HTR-8/SVneo (cell line): ENCODE results near the gene SLC38A10.

ENCODE experiments used
- DNase-seq: peaks from one replicate; pipeline ENCODE4 v3.0.0; 2011; ENCODE audit warnings: low spot score, mixed read lengths; ENCODE audit not compliant: insufficient read length
- FAIRE-seq: peaks from 2 replicates; lab custom pipeline; 2011; peaks lifted over from hg19 to GRCh38; lab: Jason Lieb, UNC

The SLC38A10 gene

DNA sequence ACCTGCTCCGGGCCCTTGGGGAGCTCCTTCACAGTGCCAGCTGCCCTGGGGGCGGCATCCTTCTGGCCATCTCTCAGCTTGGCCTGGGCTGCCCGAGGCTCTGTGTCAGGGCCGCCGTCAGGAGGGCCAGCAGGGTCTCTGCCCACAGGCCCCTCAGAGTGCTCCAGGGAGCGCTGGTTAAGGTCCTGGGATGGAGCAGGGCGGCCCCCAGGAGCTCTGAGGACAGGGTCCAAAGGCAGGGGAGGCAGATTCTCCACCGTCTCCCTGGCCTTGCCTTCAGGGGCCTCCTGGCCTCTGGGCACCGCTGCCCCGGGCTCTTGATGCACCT lies 48.8 kb downstream of the SLC38A10 start:
- FAIRE-seq: no peak
- DNase-seq: no peak

DNA sequence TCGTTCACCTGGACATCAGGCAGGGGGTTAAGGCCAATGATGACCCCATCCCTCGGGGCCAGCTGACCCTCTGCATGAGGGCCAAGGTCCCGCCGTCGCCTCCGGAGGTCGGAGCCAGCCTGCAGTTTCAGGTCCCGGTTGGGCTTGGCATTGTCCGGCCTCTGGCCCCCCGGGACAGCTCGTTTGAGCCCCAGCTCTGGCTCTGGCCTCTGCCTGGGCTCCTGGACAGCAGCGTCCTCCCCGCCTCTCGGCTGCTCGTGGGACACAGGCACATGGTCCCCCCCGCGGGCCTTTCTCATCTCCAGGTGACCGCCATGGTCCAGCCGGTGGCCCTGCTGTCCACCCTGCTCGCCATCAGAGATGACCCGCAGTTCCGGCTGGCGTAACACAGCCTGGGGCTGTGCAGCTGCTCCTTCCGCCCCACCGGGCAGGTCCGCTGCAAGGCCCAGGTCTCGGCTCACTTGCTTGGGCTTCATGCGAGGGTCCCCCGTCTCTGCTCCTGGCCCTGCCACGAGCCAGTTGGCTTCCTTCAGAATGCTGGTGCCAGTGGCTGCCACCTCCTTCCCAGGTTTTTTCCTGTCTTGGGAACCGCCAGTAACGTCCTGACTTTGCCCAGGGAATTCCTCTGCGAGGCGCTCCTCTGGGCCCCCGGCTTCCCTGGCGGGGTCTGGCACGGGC lies 49.3 kb downstream of the SLC38A10 start:
- FAIRE-seq (no peak), DNase-seq (no peak)

DNA sequence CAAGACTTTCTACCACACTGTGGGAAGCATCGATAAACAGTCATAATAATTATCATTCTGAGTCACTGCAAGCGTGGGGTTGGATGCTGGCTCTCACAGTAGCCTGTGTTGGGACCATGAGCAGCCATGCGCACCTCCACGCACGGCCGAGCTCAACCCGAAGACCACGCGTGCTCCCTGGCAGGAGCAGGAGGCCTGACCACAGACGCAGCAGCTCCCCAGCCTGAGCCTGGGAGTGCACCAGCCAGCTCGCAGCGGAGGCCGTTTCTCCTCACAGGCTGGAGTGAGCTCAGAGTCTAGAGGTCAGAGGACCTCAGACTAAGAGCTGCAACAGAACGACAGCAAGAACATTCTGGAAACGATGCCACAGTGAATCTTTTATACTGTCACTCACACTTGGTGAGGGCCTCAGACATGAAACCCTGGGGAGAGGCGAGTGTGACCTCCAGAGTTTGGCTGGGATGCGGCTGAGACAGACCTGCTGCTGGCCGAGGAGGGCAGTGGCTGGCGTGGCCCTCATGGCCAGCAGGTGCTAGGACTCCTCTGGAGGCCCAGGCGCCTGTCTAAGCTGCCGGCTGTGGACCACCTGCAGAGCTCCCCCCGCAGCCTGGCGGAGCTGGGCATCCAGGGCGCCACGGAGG lies 50.0 kb downstream of the SLC38A10 start:
- no peak for FAIRE-seq
- DNase-seq: no peak

DNA sequence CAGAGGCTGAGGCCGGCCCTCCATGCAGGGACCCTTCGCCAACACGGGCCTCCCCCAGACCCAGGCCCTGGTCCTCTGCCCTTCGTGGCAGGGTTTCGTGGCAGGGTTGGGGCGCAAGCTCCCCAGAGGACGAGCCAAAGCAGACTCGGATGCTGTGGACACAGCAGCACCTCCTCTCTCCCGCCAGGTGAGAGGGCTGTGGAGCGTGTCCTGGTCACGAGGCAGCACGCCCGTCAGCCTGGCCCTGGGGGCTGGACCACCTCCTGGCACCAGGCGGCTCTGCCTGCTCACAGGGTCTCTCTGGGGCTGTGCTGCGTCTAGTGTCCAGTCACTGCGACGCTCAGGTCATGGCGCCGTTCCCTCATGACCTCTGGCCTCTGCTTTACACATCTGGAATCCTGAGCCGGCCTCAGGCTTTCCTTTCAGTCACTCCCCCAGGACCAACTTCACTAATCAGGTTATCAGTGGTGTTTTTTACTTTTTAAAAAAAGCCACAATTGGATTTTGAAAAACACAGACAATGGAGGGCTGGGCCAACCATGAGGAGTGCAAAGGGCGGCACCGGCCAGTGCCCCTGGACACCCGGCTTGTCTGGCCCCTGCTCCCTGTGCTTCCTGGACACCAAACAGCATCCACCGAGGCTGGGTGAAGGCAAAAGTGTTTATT lies 50.6 kb downstream of the SLC38A10 start:
- no peak for FAIRE-seq
- DNase-seq: no peak

DNA sequence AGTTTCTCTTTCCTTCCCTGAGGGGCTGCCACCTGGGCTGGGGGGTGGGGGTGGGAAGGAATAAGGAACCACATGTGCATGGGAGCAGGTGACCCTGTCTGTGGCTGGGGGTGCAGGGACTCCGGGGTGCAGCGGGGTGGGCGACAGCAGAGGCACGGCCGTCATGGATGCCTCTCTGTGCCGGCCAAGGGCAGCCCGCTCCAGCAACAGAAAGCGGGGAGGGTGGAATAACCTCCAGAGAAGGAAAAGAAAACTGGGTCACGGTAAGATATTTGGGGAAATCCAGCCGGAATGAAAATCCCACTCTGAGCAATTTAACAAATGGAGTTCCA lies 51.8 kb downstream of the SLC38A10 start:
- FAIRE-seq: no peak
- no peak for DNase-seq

DNA sequence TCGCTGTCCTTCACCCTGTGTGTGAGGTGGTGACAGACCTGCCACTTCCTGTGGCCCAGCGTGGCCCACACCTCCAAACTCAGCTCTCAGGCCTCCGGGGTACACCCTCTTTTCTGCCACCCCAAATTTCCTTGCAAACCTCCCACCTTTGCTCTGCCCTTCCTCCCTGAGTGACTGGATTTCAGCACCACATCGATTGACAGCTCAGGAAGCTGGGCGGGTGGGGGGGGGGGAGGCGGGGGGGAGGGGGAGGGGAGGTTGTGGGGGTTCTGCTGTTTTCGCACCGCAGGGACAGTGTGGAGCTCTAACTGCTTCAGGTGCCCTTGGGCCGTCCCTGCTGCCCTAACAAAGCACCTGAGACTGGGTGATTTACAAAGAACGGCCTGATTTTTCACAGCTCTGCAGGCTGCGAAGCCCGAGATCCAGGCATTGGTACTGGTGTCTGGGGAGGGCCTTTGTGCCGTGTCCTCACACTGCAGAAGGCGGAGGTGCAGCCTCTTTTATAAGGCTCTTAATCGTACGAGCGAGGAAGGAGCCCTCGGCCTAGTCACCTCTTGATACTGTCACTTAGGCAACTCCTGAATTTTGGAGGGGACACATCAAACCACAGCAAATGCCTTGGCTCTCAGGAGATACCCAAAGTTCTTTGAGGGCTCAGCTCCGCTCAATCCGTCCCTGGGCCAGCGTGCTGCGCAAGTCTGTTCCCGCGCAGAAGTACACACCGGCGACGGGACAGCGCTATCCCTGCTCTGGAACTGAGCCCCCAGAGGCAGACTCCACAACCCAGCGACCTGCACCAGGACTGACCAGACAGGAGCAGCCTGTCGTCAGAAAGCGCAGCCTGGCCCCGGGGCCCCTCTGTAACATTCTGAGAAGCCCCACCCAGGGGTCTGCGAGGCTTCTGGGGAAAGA lies 52.4 kb downstream of the SLC38A10 start:
- no peak for FAIRE-seq

DNA sequence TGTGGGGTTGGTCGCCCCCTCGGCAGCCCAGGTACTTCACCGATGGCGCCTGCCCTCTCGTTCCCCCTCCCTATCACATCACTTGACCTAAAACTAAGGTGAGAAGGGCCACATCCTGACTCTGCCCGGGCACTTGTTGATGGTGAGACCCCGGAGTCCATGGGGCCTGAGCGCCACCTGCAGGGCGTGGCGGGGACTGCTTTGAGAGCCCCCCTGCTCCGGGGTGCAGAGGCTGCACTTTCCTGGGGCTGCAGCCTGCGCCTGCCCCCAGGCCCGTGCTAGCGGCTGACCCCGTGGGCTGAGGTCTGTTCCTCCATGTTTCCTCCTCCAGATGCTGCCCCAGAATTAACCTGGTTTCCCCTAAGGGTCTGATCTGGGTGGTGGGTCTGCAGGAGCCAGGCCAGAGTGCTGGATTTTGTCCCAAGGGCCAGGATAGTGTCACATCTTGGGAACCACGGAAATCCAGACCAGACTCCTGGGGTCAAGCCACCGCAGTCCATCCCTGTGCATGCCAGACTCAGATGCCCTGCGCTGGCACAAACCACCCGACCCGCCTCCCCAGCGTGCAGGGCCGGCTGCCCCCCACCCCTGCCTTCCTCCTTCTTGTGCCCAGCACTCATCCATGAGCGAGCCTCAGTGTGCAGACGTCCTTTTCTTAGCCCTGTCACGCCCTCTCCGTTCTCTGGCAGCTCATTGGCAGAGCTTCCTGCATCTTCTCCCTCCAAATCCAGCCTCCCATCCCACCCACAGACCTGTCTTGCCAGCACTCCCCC lies 53.3 kb downstream of the SLC38A10 start:
- FAIRE-seq: no peak
- DNase-seq: peak; percentile 67

More for the DNA sequence above, 52.4 kb downstream of the SLC38A10 start:
- DNase-seq: no peak

DNA sequence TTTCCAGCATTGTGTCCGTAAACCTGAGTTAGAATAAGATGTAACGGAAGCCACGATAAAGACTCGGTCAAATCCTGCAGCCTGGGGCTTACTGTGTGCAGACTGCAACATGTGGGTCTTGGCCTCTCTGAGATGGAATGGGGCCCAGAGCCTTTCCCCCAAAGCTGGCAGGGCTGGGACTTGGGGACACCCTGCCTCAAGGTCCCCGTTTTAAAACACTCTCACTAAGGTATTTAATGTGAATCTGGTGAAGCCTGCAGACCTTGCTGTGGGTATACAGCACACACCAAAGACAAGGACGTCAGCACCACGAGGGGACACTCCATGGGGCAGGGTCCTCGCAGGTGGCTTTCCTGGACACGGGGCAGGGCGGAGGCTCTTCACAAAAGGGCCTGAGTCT lies 53.9 kb downstream of the SLC38A10 start:
- FAIRE-seq: no peak
- no peak for DNase-seq

DNA sequence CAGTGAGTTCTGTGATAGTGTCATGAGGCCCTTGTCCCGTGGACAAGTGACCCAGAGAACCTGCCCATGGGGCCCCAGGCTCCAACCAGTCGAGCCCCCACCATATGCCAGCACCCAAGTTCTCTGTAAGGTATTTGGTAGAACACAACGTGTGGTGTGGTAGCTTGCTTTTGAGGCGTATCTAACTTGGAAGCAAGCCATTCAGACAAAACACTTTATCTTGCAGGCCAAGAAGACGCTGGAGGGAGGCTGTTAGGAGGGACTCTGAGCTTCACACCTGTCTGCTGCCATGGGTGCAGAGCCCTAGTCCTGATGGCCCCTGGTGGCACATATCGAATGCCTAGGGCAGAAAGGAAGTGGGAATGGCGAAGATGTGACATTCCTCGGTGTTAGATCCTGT lies 54.3 kb downstream of the SLC38A10 start:
- peak; percentile 31 for FAIRE-seq

DNA sequence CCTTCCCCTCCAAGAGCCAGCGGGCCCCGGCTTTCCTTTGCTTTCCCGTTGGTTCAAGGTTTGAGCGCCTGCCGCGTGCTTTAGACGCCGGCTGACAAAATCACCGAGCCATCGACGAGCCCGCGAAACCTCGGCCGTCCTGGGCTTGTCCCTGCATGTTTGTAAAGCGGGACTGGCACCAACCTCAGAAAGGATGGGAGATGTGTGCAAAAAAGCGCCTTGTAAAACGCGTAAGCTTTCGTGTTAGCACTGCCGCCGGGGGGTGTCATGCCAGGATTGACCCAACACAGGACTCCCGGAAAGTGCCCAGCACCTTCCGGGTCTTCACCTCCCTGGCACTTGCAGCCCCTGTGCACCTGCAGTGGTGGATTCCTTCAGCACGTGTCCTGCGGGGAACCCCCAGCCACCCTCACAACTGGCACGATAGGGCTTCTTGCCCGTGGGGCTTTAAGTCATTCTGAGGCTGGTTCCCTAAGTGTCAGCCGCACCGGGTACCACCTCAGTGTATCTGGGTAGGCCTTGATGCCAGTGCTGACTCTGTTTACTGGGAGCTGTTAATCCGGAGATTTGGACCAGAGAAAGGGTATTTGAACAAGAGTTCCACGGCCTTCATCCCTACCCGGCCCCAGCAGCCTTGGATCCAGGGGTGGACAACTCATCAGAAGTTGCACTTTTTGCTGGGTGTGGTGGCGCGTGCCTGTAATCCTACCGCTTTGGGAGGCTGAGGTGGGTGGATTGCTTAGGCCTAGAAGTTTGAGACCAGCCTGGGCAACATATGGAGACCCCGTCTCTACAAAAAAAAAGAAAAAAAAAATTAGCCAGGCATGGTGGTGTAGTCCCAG lies 55.2 kb downstream of the SLC38A10 start:
- DNase-seq: no peak
- FAIRE-seq: no peak

More for the DNA sequence above, 54.3 kb downstream of the SLC38A10 start:
- no peak for DNase-seq

DNA sequence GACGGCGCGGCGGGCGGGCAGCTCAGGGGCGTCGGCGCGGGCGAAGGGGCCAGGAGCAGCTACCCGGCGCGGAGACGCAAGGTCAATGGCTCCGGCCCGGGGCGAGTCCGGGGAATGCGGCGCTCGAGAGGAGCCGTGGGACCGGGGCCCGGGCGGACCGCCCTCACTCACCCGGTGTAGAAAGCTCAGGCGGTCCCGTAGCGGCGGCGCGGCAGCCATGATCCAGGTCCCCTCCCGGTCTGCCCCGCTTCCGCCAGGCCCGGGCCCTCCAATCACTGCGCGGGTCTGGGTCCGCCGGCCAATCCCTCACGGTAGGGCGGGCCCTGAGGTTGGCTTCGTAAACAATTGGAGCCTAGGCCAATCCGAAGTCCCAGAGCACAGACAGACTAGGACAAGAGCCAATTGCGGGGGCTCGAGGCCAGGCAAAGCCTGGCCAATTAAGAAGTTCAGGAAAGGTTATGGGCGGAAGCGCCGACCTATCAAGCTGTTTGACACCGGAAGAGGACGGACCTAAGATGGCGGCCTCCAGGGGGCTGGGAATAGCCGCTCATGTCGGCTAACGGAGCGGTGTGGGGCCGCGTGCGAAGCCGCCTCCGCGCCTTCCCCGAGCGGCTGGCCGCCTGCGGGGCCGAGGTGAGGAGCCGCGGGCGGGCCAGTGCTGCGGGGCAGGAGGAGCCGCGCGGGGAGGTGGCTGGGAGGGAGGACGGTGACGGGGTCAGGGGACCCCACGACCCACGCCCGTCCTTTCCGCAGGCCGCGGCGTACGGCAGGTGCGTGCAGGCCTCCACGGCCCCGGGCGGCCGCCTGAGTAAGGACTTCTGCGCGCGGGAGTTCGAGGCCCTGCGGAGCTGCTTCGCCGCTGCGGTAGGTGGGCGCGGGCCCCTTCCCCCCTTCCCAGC lies 56.0 kb downstream of the SLC38A10 start, which contains the start of the genes NDUFAF8 and TEPSIN:
NDUFAF8 (plus strand) TSS at position 504 of the 899 bp plus-strand sequence; CDS start at position 550, 46 bp downstream.
TEPSIN (minus strand) TSS at position 241 of the 899 bp plus-strand sequence; CDS start at position 219, 22 bp downstream.
- FAIRE-seq: peak; percentile 87
- peak; percentile 100 for DNase-seq

DNA sequence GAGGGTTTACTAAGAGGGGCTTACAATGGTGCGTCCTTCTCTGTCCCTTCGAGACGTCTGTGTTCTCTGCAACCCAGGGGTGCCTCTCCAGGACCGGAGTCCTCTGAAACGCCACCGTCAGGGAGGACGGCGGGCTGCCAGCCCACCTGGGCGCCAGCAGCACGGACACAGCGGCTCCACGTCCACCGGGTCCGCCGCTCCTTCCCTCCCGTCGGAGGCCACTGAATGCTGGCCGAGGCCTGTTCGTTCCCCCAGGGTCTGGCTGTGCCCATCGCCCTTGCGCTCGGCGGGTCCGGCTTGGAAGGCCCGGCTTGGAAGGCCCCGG lies 56.7 kb downstream of the SLC38A10 start:
- DNase-seq: no peak

DNA sequence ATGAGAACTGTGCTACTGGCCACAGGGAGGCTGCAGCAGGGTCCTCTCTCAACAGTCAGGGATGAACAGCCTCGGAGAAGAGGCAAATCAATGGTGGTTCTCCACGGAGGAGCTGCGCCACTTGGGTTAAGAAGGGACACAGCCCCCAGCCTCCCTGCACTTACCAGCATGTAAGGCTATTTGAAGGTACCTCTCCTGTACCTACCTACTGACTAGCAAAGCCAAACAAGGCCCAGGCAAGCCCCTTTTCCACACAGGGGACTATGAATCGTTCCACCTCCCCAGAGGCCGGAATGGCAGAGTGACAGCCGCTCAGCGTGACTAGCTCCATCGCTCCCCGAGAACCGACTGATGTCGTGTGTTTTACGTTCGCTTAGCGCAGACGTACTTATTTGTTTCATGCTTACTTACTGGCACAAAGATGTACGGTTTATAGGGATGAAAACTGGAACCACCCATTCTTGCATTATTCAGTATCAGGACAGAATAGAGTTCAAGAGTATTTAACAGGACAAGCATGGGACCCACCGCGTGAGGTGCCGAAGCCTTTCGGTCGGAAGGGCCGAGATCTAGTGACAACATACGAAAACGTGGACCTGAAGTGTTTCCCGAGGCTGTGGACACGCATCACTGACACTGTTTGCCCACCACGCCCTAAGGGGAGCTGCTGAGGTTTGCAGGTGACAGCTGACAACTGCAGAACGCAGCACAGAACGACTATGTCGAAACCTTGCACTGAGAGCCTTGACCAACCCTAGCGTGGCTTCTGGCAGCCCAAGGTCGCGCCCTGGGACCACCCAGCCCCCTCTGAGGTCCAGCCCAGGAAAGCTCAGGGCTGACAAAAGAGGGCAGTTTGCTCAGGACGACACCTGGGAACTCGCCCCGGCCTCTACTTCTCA lies 57.3 kb downstream of the SLC38A10 start:
- FAIRE-seq (no peak), DNase-seq (no peak)

More for the DNA sequence above, 56.7 kb downstream of the SLC38A10 start:
- FAIRE-seq: no peak

DNA sequence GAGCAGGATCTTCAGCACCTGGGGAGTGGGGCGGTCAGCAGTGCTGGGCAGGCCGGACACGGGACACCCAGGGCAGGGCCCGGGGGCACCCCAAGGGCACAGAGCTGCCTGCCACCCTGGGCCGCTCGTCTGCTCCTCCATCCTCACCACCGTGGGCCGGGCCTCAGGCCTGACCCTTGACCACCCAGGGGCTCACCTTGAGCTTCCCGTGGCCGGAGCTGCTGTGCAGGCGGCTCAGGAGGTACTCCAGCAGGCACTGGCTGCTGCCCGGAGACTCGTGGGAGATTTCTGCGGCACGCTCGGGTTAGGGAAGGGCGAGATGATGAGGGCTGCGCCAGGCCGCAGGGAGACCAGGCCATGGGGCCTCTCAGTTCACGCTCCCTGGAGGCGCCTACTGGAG lies 58.3 kb downstream of the SLC38A10 start:
- DNase-seq: no peak
- FAIRE-seq: no peak

DNA sequence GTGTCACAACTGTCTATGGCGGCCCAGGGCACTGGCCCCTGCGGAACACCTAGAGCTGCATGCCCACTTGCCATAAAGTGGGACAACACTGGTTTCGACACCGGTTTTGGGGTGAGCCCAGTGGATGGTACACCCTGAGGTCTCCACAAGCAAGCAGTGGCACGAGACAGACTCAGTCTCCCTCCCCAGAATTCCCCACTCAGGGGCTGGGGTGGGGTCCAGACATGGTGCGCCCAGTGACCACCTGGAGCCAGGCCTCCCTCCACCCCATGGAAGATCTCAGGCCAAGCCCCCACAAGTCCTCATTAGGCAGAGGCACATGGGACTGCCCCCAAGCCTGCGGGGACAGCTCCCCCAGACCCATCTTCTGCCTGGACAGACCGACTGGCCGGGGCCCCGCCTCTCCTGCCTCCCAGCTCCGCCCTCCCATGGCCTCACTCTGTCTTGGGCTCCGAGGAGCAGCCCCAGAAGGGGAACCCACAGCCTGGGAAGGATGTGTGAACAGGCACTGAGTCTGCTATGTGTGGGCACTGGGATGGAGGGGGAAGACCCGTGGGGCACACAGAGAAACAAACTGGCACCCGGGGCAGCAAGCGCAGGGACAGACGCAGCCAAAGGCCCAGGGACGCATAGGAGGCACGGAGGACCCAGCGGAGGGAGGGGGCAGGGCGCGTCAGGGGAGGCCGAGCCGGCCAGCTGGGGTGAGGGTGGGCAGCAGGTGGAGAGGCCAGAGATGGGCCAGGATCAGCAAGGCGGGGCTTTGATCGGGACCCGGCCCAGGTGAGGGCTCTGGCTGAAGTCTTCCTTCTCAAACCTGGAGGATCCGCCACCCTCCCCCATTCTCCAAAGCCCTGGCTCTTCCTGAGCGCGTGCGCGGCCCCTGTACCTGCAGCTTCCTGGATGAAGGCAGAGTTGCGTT lies 59.0 kb downstream of the SLC38A10 start:
- FAIRE-seq (no peak), DNase-seq (no peak)
